ENCODE results near the gene NIPAL3.

DNA sequence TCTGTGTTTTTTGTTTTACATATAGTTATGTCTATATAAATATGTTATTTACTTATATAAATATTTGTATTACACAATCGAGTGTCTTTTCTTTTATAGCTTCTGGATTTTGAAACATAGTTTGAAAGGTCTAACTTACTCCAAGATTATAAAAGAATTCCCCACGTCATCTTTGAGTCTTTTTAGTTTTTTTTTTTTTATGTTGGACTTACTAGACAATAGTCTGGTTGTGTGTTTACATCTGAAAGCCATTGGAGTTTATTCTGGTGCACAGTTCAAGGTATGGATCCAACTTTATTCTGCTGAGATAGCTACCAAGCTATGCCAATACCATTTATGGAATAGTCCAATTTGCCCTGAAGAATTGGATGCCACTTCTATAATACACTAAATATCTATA is 61.0 kb downstream of the NIPAL3 start:
- TF ChIP-seq GATA2 (IDR thresholded peaks at IDR 0.05; ENCODE audit: low read depth, low read length) (no peak), GATA3 (IDR thresholded peaks at IDR 0.05; ENCODE audit: low read depth, low read length) (no peak)

Data from SH-SY5Y (cell line).